GM12878 (cell line): ENCODE measurements around the gene SLC19A2. TPM values are rescaled to one million over a fixed set of nuclear protein-coding genes. Genes with fewer than 3 reads are reported as not detected.

Source experiments
- ATAC-seq: fragments of 200-7000 bp; cut with Tn5 transposase; 3 replicates; pipeline ENCODE4 v1.9.1; 2020; ENCODE audit warnings: mild to moderate bottlenecking, moderate library complexity
- BruUV-seq: library from RNA; stranded (reverse); fragments of 400-500 nt; replicated peaks from 2 replicates; lab custom pipeline; 2021; lab: Mats Ljungman, UMichigan
- CTCF ChIA-PET: fragments of 300-600 bp; sonication (Branson Sonifier 250); formaldehyde crosslinking; extraction: SDS; loops from one replicate; lab custom pipeline; 2021; ENCODE audit warnings: inconsistent platforms; lab: Yijun Ruan, JAX
- POLR2A ChIA-PET: fragments of 350-600 bp; formaldehyde crosslinking; extraction: SDS; loops from one replicate; lab custom pipeline; 2021; ENCODE audit warnings: inconsistent platforms; lab: Charles Lee
- RAD21 ChIA-PET: fragments of 300-600 bp; sonication (Branson Sonifier 250); formaldehyde crosslinking; loops from one replicate; lab custom pipeline; 2023; ENCODE audit warnings: antibody characterized with exemption; ENCODE audit not compliant: unreplicated experiment; lab: Charles Lee
- SMC1A ChIA-PET: fragments of 300-600 bp; sonication (Branson Sonifier 250); formaldehyde crosslinking; loops from one replicate; lab custom pipeline; 2023; ENCODE audit not compliant: unreplicated experiment, uncharacterized antibody; lab: Charles Lee
- DNase-seq: peaks from one replicate; pipeline ENCODE4 v3.0.0-alpha.2; 2011; ENCODE audit warnings: low read depth, low spot score
- FAIRE-seq: peaks from 3 replicates; lab custom pipeline; 2011; peaks lifted over from hg19 to GRCh38; lab: Jason Lieb, UNC
- H2AFZ ChIP-seq: 2 replicates; pipeline ENCODE4 v1.6.0; 2011; ENCODE audit warnings: low read depth, low read length, control low read depth; ENCODE audit not compliant: control insufficient read depth
- H3K27ac ChIP-seq: 2 replicates; pipeline ENCODE4 v1.5.1; 2011; ENCODE audit warnings: control low read depth; ENCODE audit not compliant: control insufficient read depth, insufficient read depth
- H3K27me3 ChIP-seq, 2 experiments: replicated peaks in 1 of 2; 2 replicates each; pipeline versions ENCODE4 v1.6.0 to v1.6.1; 2011; ENCODE audit warnings: low read length in 1 of 2; ENCODE audit not compliant: control insufficient read depth in 2 of 2, insufficient read depth in 2 of 2
- H3K36me3 ChIP-seq, 2 experiments: 2 replicates each; pipeline ENCODE4 v1.5.1; 2011; ENCODE audit warnings: low read length in 1 of 2; ENCODE audit not compliant: control insufficient read depth in 2 of 2, insufficient read depth in 2 of 2
- H3K4me1 ChIP-seq: 2 replicates; pipeline ENCODE4 v1.6.1; 2011; ENCODE audit warnings: mild to moderate bottlenecking, low read length, moderate library complexity, mixed read lengths; ENCODE audit not compliant: control insufficient read depth, insufficient read depth
- H3K4me2 ChIP-seq: 2 replicates; pipeline ENCODE4 v1.6.0; 2011; ENCODE audit warnings: control low read depth; ENCODE audit not compliant: control insufficient read depth, insufficient read depth
- H3K4me3 ChIP-seq: fragments of 200-600 bp; sonication (generic); 2 replicates; pipeline ENCODE4 v1.5.1; 2016
- H3K79me2 ChIP-seq: 2 replicates; pipeline ENCODE4 v1.6.0; 2011; ENCODE audit warnings: low read length; ENCODE audit not compliant: control insufficient read depth, insufficient read depth
- H3K9ac ChIP-seq: 2 replicates; pipeline ENCODE4 v1.8.0; 2011; ENCODE audit warnings: low read length, control low read depth, mixed read lengths; ENCODE audit not compliant: control insufficient read depth, insufficient read depth
- H3K9me3 ChIP-seq: replicated peaks from 3 replicates; pipeline ENCODE4 v1.5.1; 2011; ENCODE audit warnings: mild to moderate bottlenecking, low read length; ENCODE audit not compliant: control insufficient read depth, insufficient read depth
- H4K20me1 ChIP-seq: 2 replicates; pipeline ENCODE4 v1.6.0; 2011; ENCODE audit not compliant: control insufficient read depth, insufficient read depth
- ATF3 ChIP-seq: IDR thresholded peaks from 2 replicates; pipeline ENCODE4 v1.6.1; 2011; ENCODE audit warnings: low read depth, mild to moderate bottlenecking, low read length, moderate library complexity, borderline replicate concordance; ENCODE audit errors: extremely low read depth
- BCLAF1 ChIP-seq: fragments of 450-650 bp; IDR thresholded peaks from 2 replicates; pipeline ENCODE4 v1.6.1; 2017; ENCODE audit warnings: antibody characterized with exemption, mild to moderate bottlenecking, moderate library complexity
- BMI1 ChIP-seq: fragments of 450-650 bp; IDR thresholded peaks from 2 replicates; pipeline ENCODE4 v1.6.1; 2016; ENCODE audit warnings: mild to moderate bottlenecking, moderate library complexity, borderline replicate concordance
- BRCA1 ChIP-seq: IDR thresholded peaks from 2 replicates; pipeline ENCODE4 v1.6.1; 2011; ENCODE audit warnings: low read depth, low read length, improper control_type of control experiment
- CBFB ChIP-seq: IDR thresholded peaks from 2 replicates; pipeline ENCODE4 v1.6.1; 2016; ENCODE audit warnings: antibody characterized with exemption, low read depth
- CEBPB ChIP-seq, 2 experiments: fragments of 150-350 bp in 1 of 2; IDR thresholded peaks; 2 replicates each; pipeline ENCODE4 v1.6.1; 2012 to 2014; ENCODE audit warnings: low read depth in 2 of 2, low read length in 2 of 2, borderline replicate concordance in 1 of 2, inconsistent platforms in 1 of 2
- EED ChIP-seq: sonication (generic); IDR thresholded peaks from 2 replicates; pipeline ENCODE4 v1.6.1; 2016; ENCODE audit warnings: antibody characterized with exemption, low read depth
- NR2C1 ChIP-seq: fragments of 450-650 bp; IDR thresholded peaks from 2 replicates; pipeline ENCODE4 v1.6.1; 2017; ENCODE audit warnings: antibody characterized with exemption, mild to moderate bottlenecking, moderate library complexity
- NRF1 ChIP-seq: conservative IDR thresholded peaks from 2 replicates; pipeline ENCODE4 v1.6.1; 2011; ENCODE audit warnings: mild to moderate bottlenecking, low read depth, low read length, improper control_type of control experiment
- REST ChIP-seq: IDR thresholded peaks from 2 replicates; pipeline ENCODE4 v1.6.1; 2012; ENCODE audit warnings: mild to moderate bottlenecking, low read depth, low read length
- SKIL ChIP-seq: fragments of 450-650 bp; IDR thresholded peaks from 2 replicates; pipeline ENCODE4 v1.6.1; 2017; ENCODE audit warnings: mild to moderate bottlenecking, low read depth, inconsistent platforms; ENCODE audit not compliant: poor library complexity, severe bottlenecking
- WGBS: methylation state at CpG from one replicate; pipeline ENCODE4 v1.1.6; 2016; ENCODE audit warnings: low lambda C conversion rate; ENCODE audit not compliant: insufficient replicate concordance, insufficient coverage; ENCODE audit errors: missing lambda C conversion rate; 5-methylcytosine and 5-hydroxymethylcytosine counted together
- in situ Hi-C: fragments of 300-500 bp; cut with MboI; formaldehyde crosslinking; loops from 9 replicates; pipeline ENCODE4 v1.14.3; 2018; ENCODE audit warnings: mixed read lengths
- intact Hi-C: fragments of 100-400 bp; cut with micrococcal nuclease; formaldehyde crosslinking; loops from one replicate; pipeline ENCODE4 v1.14.2; 2022; ENCODE audit not compliant: unreplicated experiment
- polyA plus RNA-seq, 11 experiments: library from polyadenylated mRNA; depleted of rRNA in 4 of 11; unstranded in 6 of 11; stranded (reverse) in 5 of 11; fragments of >200 nt; fragmentation: Nextera tagmentation in 4 of 11; fragmentation: Illumina TruSeq in 1 of 11; extraction: Ambion mirVana in 4 of 11; extraction: Trizol in 1 of 11; gene quantifications; 1 replicate in 1 of 11; 2 replicates in 10 of 11; pipeline versions ENCODE4 v1.2.1 to v1.2.3, GENCODE V29; 2011 to 2016; ENCODE audit warnings: inconsistent platforms in 2 of 11, missing spikeins in 2 of 11, low read depth in 1 of 11
- total RNA-seq, 4 experiments: library from RNA; depleted of rRNA in 3 of 4; stranded (reverse); fragments of >200 nt in 3 of 4; fragmentation: Illumina TruSeq in 1 of 4; extraction: Trizol in 1 of 4; gene quantifications; 2 replicates each; pipeline versions ENCODE4 v1.2.1 to v1.2.3, GENCODE V29; 2013 to 2021
- TF ChIP-seq, protein P1 (sequence below): fragments of 450-650 bp; IDR thresholded peaks from 2 replicates; pipeline ENCODE4 v1.6.1; 2017; ENCODE audit warnings: borderline replicate concordance

The SLC19A2 gene
- total and polyA plus RNA-seq, 10 of the 15 experiments (the other 5 are each of a cell fraction or from before 2014, with no cell fraction given), result 1.2 to 7.8 (median 2.5) TPM

DNA sequence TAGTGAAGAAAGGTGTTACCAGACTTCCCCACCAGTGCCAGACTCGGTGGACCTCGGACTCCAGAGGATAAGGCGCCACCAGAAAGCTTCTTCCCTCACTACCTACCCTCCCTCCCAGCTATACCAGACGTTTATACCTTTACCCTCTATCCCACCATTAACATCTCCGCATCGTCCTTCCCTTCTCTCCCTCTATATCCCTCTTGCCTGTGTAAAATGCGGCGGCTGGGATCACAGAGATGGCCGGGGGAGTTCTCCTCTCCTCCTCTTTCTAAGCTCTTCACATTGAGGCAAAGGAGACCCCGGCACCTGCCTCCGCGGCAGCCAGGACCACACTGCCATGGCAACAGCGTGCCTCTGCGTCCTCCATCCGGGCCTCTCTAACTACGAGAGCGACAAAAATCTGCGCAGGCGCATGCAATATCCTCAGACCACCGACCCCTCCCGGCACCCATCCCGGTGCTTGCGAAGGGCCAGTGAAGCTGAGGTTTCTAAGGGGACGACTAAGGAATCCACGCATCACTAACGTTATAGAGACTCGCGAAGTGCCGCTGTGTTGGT, 58.6 kb downstream of the SLC19A2 start, which contains the start of gene CCDC181:
CCDC181 (minus strand) TSS at position 394 of the 561 bp plus-strand sequence. CDS start 2,547 bp downstream, outside the sequence.
- intact Hi-C loops, result no loop called here
- no peak within 1 kb of the TSS for H3K4me3 ChIP-seq
- no peak for TF ChIP-seq CBFB
- no peak for TF ChIP-seq REST
- TF ChIP-seq BMI1, result peak; percentile 79
- 0 out of 2 replicates have a peak, but pooled peaks have one; percentile 26 for TF ChIP-seq NRF1
- TF ChIP-seq BRCA1, result no peak
- no peak for TF ChIP-seq CEBPB (IDR thresholded peaks at IDR 0.05; ENCODE audit: borderline replicate concordance in 1 of 2, low read depth in 2 of 2, low read length in 2 of 2)
- TF ChIP-seq, protein P1, sequence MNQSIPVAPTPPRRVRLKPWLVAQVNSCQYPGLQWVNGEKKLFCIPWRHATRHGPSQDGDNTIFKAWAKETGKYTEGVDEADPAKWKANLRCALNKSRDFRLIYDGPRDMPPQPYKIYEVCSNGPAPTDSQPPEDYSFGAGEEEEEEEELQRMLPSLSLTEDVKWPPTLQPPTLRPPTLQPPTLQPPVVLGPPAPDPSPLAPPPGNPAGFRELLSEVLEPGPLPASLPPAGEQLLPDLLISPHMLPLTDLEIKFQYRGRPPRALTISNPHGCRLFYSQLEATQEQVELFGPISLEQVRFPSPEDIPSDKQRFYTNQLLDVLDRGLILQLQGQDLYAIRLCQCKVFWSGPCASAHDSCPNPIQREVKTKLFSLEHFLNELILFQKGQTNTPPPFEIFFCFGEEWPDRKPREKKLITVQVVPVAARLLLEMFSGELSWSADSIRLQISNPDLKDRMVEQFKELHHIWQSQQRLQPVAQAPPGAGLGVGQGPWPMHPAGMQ, result no peak
- no peak for TF ChIP-seq BCLAF1
- TF ChIP-seq NR2C1, result no peak
- TF ChIP-seq SKIL, result no peak
- TF ChIP-seq ATF3, result no peak
- TF ChIP-seq EED, result no peak

More for the DNA sequence above, 58.6 kb downstream of the SLC19A2 start, which contains the start of gene CCDC181:
- Histone ChIP-seq H3K79me2 (no peaks in the 10 kb centered on the region), H2AFZ (peak within 1 kb of the TSS; percentile 52), H3K27ac (no peak within 1 kb of the TSS), H3K9ac (no peak within 1 kb of the TSS), H3K4me1 (no peaks in the 10 kb centered on the region), H3K9me3 (no peaks in the 10 kb centered on the region; the same call in 2 of the 3 replicates), H3K27me3 (peaks cover 0 to 4% of the 10 kb centered on the region in 2 experiments; a peak in 2 of 4 replicates), H4K20me1 (no peaks in the 10 kb centered on the region), H3K4me2 (peak within 1 kb of the TSS; percentile 82), H3K36me3 (no peaks in the 10 kb centered on the region)
- CTCF ChIA-PET, result interaction anchor here (1.1 kb wide), 1 partner anchor 142 kb away, joined by 4 read pairs; no protein-coding TSS in a partner anchor
- POLR2A ChIA-PET, result no interaction called here
- 33% methylated on average over 27 of the region's 29 CpGs for WGBS
- in situ Hi-C loops, result no loop called here
- peak; percentile 87 for ATAC-seq
- SMC1A ChIA-PET, result interaction anchor here (0.8 to 1.7 kb wide), 3 partner anchors 59 to 824 kb away, joined by 3 to 4 read pairs (median 4); no protein-coding TSS in a partner anchor
- BruUV-seq, result no TSS peak
- no peak for FAIRE-seq
- RAD21 ChIA-PET, result no interaction called here
- peak; percentile 8 for DNase-seq
